HG02571 (cell line): Measurements from ENCODE around the gene SNRNP48.

Experiments
- ATAC-seq: cut with Tn5 transposase; IDR thresholded peaks from one replicate; pipeline ENCODE4 v1.9.1; 2021; ENCODE audit warnings: mild to moderate bottlenecking, moderate library complexity; ENCODE audit not compliant: unreplicated experiment

SNRNP48 gene

DNA sequence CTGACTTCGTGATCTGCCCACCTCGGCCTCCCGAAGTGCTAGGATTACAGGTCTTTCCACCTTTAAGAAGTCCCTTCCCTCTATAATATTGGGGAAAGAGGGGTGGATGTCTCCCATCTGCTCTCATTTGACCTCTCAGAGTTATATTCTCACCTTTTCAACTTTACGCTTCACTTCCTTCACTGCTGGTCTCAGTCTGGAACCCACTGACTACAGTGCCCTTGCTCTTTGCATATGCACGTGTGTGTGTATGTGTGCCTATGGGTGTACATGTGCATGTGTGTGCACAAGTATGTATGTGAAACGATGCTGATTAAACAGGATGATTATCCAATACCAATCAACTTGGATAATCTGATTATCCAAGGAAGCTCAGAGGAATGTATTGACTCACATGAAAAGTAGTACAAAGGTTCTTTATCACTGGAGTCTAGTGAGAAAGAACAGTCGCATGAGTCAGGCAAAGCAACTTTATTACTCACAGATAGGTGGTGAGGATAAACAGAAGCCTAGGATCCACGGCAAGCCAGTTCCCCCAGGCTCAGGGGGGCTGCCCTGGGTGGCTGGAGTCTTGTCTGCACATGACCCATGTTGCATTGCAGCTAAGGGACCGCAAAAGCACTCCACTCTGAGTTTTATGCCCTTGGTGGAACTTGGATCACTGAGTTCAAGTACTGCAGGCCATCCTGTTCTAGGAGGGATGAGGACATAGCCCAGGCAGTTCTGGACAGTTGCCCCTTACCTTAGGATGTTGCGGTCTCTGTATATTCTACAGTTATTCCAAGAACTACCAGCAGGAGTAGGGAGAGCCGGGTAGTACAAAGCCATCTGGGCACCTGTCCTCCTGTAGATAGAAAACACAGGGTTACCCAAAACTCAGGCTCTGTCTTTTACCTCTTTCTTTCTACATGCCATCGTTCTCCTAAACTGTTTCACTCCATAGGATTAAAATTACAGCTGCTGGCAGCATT, 50.9 kb downstream of the SNRNP48 start:
- ATAC-seq, result no peak

DNA sequence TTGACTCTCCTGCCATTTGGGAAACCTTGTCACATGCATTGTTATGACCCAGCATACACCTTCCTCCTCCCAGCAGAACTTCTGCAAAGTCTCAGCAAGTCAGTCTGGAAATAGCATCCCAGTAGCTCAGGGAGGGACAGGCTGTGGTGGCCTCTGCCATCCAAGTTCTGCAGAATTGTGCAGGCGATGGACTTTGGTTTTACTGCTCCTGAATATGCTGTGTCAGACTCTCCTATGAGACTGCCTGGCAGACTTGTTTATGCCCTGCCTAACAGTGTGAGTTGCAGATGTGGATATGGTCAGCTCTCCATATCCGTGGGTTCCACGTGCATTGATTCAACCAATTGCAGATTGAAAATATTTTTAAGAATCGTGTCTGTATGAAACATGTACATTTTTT, 52.8 kb downstream of the SNRNP48 start:
- ATAC-seq, result no peak

DNA sequence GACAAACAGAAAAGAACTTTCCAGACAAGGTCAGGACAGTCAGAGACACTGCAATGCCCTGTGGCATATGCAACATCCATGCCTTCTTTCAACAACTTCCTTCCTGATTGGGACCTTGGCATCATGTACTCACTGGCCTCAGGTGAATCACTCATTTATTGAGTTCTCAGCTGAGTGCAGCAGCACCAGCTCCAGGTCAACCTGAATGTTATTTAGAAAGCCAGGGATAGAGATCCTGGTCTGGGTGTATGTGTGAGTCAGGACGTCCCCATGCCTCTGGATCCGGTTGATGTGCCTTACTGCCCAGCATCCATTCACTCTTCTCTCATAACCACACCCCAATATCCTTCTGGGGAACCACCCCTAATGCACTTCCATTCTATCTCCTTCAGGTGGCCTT, 54.4 kb downstream of the SNRNP48 start:
- no peak for ATAC-seq

DNA sequence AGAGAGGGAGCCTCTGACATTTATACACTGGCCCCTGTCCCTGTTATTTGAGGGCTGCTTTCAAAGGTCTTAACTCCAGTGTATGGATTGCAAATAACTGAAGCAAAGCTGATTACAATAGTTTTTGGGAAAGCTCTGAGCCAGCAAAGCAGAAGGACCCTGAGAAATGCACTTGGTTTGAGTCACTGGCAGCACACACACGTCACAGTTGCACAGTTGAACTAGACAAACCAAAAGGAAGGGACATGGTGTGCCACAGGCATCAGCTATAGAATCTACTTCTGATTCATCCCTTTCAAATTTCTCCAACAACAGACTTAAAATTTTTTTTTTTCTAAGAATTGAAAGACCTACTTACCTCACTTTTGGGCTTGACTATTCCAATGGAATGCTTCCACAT, 56.4 kb downstream of the SNRNP48 start:
- ATAC-seq, result no peak

DNA sequence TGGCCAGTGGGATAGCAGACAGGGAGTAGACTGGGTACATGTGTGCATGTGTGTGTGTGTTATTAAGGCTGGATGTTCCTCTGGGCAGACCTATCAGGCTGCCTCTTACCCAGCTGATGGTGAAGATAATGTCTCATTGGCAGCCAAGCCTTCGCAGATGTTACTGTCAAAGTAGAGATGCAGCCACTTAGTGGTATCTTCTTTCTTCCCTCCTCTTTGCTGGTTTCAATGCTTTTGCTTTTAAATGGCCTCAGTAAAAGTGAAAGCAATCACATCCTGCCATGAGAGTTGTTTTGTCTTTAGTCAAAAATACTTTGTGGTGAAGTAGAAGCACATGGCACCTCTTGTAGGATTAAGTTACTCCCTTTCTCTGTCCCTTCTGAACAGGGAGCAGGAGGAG, 57.5 kb downstream of the SNRNP48 start:
- no peak for ATAC-seq

DNA sequence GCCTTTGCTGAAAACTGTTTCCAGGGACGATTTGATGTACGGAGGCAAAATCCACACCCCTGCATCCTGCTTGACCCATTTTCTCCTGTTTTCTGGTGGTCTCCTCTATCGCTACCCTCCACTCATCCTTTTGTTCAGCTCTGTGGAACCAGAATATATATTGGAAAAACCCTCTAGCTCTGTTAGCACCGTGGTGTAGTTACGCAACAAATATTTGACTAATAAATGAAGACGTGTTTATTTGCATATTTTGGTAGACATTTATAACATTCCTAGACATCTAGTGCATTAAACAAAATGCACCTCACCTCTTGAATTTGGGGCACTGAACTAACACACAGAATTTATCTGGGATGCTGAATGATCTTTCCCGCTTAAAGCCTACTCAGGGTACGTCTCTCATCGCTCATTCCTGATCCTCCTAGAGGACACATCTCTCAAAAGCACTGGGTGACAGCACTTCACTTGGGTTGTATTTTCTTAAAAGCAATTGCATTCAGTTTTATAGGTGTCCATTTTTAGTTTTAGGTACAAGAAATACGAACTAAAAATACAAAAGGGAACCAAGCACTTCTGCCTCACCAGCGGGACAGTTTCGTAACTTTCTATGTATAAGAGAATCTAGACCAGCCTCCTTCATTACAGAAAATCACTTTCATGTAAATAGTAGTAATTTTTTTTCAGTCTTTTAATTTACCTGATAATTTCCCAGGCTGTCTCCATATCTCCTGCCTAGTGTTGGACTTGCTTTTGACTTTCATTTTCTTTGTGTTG, 59.2 kb downstream of the SNRNP48 start:
- no peak for ATAC-seq

DNA sequence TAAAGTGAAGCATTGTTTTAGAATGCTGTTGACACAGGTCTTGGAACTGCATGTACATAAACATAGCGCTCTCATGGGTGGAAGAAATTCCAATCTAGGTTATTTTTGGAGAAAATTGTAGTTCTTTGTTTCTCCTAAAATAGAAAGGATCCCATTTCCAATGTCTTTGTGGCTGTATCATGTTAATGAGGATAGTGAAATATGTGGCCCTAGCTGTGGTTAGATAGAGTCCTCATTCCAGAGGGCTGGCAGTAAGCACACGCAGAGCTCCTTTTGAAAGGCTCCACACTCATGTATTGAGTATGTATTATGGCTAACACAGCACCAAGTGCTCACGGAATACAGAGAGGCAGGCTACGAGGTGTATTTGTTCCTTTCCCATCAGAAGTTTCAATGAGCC, 60.9 kb downstream of the SNRNP48 start:
- ATAC-seq, result no peak

DNA sequence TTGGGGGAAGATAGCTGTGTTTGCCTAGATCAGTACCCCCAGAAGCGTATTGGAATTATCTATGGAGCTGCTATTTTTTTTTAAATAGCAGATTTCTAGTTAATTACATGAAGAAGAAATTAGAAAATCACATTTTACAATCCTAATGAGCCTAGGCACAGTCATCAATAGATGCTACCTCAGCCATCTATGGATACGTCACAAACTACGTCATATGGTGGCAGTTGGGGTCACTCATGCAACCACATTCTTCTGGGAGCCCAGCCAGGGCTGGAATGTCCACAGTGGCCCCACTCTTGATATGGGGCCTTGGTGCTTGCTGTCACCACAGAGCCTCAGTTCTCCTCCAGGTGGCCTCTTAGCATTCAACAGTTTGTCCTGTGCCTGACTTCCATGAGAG, 63.0 kb downstream of the SNRNP48 start:
- no peak for ATAC-seq

DNA sequence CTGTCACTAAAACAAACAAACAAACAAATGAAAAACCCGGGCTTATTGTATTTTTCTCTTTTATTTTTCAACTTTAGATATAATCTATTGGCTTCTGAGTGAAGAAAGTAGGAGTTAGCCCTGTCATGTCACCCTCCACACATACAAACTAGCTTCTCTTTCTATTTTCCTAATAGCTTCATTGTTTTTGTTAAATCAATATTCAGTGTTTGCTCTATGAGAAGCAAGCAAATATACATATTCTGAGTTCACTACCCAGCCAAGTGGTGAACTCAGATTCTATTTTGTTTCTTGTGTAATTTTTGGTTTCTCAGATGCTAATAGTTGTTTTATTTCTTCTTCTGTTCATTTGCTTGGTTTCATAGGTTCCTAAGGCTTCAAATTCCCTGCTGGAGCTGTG, 66.4 kb downstream of the SNRNP48 start:
- ATAC-seq, result no peak

DNA sequence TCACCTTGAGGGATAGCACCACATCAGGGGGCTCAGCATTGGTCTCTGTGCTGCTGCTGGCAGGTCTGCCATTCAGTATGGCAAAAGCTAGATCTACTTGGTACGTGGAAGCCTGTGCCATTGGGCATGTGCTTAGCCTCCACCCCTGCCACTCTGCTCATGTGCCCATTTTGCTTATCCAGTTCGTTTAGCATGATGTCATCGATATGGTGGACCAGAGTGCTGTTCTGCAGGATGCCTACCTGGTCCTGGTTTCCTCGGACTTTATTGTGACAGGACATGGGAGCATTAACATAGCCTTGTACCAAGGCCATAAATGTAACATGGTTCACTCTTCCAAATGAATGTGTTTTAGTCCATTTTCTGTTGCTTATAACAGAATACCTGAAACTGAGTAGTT, 68.5 kb downstream of the SNRNP48 start:
- ATAC-seq, result no peak

DNA sequence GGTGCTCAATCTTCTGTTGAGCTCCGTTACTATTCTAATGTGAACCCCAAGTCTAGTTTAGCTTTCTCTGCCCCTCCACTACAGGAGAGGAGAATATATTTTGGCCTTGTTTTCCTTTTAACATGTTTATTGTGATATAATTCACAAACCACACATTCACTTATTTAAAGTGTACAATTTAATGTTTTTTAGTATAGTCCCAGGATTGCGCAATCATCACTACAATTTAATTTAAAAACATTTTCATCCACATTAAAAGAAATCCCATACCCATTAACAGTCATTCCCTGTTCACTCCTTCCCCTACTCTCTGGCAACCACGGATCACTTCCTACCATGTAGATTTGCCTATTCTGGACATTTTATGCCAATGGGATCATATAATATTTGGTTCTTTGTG, 71.4 kb downstream of the SNRNP48 start:
- ATAC-seq, result no peak
